ENCODE measurements around the gene SPATA3.

DNA sequence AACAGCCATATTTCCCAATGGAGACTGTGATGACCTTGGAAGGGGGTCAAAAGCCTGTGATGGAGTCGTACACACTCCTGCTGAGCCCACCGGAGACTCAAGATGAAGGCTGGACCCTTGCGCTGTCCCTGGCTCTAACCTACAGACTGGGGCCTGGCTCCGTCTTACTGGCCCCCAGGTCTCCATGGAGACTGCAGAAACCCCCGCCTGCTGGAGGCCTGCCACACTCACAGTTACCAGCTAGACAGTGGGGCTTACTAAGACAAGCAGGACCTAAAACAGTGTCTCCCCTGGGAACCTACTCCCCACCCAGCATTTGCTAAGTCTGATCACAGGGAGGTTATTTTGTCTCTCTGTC is 51.0 kb downstream of the SPATA3 start:
- TF ChIP-seq EP300 (IDR thresholded peaks at IDR 0.05; ENCODE audit: low read depth in 2 of 2, low read length in 2 of 2) (no peak), EP300 (CRISPR knock-in tag; IDR thresholded peaks at IDR 0.05; ENCODE audit: borderline replicate concordance) (no peak), IRF1 (CRISPR knock-in tag; IDR thresholded peaks at IDR 0.05; ENCODE audit: low read depth) (no peak), JUN (CRISPR knock-in tag; IDR thresholded peaks at IDR 0.05) (no peak), SMC3 (IDR thresholded peaks at IDR 0.05; ENCODE audit: low read length) (no peak), MAFF (IDR thresholded peaks at IDR 0.05; ENCODE audit: low read depth, low read length) (no peak), KDM1A (CRISPR knock-in tag; IDR thresholded peaks at IDR 0.05) (no peak), CAMTA2 (CRISPR knock-in tag; IDR thresholded peaks at IDR 0.05; ENCODE audit: borderline replicate concordance) (no peak), ZNF430 (CRISPR knock-in tag; IDR thresholded peaks at IDR 0.05) (no peak), RELA (CRISPR knock-in tag; IDR thresholded peaks at IDR 0.05) (no peak)
- TF ChIP-seq, protein P1, sequence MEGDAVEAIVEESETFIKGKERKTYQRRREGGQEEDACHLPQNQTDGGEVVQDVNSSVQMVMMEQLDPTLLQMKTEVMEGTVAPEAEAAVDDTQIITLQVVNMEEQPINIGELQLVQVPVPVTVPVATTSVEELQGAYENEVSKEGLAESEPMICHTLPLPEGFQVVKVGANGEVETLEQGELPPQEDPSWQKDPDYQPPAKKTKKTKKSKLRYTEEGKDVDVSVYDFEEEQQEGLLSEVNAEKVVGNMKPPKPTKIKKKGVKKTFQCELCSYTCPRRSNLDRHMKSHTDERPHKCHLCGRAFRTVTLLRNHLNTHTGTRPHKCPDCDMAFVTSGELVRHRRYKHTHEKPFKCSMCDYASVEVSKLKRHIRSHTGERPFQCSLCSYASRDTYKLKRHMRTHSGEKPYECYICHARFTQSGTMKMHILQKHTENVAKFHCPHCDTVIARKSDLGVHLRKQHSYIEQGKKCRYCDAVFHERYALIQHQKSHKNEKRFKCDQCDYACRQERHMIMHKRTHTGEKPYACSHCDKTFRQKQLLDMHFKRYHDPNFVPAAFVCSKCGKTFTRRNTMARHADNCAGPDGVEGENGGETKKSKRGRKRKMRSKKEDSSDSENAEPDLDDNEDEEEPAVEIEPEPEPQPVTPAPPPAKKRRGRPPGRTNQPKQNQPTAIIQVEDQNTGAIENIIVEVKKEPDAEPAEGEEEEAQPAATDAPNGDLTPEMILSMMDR (CRISPR knock-in tag; IDR thresholded peaks at IDR 0.05) = no peak
- TF ChIP-seq, protein P2, sequence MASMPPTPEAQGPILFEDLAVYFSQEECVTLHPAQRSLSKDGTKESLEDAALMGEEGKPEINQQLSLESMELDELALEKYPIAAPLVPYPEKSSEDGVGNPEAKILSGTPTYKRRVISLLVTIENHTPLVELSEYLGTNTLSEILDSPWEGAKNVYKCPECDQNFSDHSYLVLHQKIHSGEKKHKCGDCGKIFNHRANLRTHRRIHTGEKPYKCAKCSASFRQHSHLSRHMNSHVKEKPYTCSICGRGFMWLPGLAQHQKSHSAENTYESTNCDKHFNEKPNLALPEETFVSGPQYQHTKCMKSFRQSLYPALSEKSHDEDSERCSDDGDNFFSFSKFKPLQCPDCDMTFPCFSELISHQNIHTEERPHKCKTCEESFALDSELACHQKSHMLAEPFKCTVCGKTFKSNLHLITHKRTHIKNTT (CRISPR knock-in tag; IDR thresholded peaks at IDR 0.05) = no peak
- TF ChIP-seq, protein P3, sequence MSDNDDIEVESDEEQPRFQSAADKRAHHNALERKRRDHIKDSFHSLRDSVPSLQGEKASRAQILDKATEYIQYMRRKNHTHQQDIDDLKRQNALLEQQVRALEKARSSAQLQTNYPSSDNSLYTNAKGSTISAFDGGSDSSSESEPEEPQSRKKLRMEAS (IDR thresholded peaks at IDR 0.05) = no peak
